DMS53 (cell line): Measurements from ENCODE around the gene RASA1.
"Not testable (repeated sequence)": the region's sequence is repeated elsewhere in the genome, so short reads cannot be mapped to it uniquely, and the experiment has no call there.

Source experiments
- DNase-seq: peaks from one replicate; lab custom pipeline; 2025; lab: John Stamatoyannopoulos, UW

RASA1 gene

DNA sequence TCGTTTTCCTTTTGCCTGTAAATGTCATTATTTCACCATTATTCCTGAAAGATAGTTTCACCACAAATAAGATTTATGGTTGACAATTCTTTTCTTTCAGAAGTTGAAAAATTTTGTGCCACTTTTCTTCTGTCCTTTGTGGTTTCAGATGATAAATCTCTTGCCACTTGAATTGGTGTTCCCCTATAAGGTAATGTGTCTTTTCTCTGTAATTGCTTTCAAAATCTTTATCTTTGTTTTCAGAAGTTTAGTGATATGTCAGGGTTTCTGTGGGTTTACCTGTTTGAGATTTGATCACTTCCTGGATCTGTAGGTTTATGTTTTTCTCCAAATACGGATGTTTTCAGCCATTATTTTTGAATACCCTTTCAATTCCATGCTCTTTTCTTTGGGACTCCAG lies 14.6 kb downstream of the RASA1 start:
- no peak for DNase-seq

DNA sequence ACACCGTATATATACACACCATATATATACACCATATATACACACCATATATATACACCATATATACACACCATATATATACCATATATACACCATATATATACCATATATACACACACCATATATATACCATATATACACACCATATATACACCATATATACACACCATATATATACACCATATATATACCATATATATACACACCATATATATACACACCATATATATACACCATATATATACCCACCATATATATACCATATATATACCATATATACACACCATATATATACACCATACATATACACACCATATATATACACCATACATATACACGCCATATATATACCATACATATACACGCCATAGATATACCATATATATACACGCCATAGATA lies 19.6 kb downstream of the RASA1 start:
- not testable (repeated sequence) for DNase-seq

DNA sequence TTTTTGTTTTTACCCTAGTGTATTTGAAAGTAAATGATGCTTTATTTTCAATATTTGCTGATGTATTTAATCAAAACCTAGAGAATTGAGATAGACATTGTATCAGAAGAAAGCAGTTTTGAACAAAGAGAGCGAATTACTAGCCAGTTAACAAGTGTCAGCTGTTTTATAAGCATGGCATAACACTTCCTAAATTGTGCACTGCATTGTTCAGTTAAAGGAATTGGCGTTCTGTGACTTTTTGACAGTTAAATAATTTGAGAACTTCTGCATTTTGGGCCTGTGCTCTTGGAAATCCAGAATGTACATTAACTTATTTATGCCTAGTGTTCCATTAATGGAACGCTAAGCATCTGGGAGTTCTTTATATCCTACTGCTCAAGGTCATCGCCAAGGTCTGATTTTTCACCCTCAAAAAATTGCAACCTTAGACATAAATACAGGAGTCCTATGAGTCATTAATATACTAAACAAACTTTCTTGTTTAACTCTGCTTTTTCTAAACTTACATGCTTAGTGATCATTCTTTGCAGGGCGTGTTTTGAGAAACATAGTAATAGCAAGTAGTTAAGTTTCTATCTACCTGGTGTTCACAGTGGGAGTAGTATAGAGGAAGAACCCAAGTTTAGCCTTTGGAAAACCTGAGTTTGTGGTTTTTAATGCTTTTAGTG lies 31.1 kb downstream of the RASA1 start:
- no peak for DNase-seq

DNA sequence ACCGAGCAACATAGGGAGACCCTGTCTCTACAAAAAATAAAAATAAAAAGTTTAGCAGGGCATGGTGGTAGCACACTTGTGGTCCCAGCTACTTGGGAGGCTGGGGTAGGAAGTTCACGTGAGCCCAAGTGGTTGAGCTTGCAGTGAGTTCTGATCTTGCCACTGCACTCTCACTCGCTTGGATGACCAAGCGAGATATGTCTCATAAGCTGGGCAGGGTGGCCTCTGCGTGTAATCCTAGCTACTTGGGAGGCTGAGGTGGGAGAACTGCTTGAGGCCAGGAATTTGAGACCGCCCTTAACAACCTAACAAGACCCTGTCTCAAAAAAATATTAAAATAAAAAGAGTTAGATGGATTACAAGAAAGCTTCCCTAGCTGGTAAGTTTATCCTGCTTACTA lies 32.5 kb downstream of the RASA1 start:
- DNase-seq: no peak

DNA sequence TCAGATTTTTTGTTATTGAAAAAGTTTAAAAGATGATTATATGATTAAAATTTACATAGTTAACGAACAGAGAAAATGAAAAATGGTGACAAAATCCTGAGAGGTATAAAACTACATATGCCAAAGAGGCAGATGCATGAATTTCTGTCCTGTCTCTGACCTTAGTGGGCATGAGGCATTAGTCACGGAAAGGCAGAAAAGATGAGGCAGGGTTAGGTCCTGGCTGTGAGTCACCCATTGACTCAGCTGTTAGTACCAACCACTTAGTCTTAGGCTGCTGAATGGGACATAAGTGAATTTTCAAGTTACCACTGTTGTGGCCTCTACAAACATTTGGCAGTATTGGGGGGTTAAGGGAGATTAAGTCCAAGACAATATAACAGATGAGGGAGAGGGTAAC lies 33.1 kb downstream of the RASA1 start:
- peak; percentile 88 for DNase-seq

DNA sequence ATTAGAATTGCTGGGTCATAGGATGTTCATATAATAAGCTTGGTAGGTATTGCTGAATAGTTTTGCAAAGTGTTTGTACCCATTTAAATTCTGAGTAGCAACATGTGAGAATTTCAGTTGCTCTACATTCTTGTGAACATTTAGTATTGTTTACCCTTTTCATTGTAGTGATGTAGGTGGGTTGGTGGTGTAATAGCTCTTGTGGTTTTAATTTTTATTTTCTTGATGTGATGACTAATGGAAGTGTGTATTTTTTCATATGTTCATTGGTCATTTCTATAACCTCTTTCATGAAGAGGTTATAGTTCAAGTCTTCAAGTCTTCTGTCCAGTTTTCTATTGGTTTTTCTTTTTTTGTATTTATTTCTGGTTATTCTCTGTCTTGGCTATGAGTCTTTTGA lies 34.4 kb downstream of the RASA1 start:
- no peak for DNase-seq

DNA sequence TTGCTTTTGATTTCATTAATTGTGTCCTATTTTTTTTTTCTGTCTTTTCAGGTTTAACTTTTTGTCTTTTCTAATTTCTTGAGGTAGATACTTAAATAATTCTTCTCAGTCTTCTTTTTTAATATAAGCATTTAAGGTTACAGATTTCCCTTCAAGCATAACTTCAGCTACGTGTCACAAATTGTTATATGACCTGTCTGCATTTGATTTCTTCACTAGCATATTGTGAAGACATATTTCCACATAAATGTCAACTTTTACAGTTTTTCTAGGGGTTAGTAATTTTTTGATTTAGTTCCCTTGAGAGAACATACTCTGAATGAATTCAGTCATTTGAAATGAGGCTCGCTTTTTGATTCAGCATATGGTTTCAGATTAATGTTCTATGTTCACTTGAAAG lies 35.6 kb downstream of the RASA1 start:
- DNase-seq: no peak

DNA sequence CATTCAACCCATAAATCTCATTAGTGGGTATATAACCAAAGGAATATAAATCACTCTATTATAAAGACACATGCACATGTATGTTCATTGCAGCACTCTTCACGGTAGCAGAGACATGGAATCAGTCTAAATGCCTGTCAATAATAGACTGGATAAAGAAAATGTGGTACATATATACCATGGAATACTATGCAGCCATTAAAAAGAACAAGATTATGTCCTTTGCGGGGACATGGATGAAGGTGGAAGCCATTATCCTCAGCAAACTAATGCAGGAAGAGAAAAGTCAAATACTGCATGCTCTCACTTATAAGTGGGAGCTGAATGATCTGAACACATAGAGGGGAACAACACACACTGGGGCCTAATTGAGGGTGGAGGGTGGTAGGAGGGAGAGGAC lies 38.4 kb downstream of the RASA1 start:
- not testable (repeated sequence) for DNase-seq

DNA sequence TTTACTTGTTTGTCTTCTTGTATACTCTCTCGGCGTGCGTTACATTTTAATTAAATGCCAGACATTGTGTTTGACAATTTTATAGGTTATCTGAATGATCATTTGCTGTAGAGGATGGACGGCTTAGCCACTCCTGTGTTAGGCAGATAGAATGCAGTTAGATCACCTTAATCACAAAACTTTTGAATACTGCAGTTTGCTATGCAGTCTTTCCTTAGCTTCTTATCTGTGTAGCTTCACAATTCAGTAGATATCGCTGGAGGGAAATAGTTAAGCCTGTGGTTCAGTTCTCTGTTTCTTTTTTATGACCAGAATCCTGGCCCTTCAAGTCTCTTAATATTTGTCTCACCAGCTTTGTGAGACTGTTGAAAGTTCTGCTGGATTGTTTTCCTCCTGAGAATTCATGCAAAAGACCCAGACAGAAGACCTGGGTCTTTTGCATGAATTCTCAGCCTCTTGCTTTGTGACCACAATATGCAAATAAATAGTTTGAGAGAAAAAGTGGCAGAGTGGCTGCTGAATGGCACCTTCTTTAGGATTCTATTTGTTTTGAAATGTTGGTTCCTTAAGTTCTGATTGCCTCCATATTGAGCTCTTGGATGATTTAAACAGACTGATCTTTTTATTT lies 40.2 kb downstream of the RASA1 start:
- DNase-seq: no peak

DNA sequence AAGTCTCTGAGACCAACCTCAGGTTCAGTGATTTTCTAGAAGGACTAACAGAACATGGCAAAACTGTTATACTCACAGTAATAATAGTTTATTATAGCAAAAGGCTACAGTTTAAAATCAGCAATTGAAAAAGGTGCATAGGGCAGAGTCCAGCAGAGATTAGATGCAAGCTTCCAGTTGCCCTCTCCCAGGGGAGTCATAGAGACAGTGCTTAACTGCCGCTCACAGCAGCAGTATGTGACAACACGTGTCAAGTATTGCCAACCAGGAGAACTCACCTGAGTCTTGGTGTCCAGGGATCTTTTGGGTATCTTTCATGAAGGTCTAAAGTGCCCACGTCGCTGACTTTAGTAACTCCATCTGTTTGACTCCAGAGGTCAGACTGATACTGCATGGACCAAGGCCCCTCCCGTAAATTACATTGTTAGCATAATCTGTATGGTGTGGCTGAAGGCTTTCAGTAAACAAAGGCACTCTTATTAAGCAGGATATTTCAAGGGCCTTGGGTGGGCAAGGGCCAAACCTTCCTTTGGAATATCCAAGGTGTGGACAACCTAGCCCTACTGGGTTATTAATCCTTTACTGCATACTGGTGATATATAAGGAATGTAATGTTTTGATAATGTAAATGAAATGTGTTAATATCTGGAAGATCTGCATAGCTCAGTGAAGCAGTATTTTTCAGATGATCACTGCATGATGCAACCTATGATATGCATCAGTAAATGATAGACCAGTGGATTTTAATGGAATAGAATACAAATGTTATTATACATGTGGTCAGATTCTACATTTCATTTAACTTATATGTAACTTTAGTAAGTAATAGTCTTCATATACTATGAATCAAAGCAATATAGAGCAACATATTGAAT lies 44.0 kb downstream of the RASA1 start:
- DNase-seq: no peak

DNA sequence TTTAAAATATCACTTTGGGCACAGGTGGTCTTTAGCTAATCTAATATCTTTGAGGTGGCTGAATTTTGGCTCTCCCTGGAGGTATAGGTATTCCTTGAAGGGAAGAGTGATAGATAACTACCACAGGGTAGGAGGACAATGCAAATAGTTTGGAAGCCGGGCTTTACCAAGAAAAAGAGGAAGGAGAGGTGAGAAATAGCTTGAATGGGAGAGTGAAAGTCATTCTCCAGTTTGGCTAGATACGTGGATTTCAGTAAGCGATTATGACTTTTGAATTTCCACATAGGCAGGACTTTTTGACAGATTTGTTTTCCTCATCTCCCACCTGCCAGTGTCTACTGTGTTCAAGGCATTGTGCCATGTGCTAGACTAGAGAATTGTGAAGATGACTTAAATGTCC lies 45.5 kb downstream of the RASA1 start:
- no peak for DNase-seq

DNA sequence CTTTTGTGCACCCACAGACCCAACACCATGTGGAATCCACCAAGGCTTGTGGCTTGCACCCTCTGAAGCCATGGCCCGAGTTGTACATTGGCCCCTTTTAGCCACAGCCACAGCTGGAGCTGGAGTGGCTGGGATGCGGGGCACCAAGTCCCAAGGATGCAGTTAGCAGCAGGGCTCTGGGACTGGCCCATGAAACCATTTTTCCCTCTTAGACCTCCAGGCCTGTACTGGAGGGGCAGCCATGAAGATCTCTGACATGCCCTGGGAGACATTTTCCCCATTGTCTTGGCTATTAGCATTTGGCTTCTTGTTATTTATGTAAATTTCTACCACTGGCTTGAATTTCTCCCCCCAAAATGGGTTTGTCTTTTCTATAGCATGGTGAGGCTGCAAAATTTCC lies 51.8 kb downstream of the RASA1 start:
- DNase-seq: no peak

DNA sequence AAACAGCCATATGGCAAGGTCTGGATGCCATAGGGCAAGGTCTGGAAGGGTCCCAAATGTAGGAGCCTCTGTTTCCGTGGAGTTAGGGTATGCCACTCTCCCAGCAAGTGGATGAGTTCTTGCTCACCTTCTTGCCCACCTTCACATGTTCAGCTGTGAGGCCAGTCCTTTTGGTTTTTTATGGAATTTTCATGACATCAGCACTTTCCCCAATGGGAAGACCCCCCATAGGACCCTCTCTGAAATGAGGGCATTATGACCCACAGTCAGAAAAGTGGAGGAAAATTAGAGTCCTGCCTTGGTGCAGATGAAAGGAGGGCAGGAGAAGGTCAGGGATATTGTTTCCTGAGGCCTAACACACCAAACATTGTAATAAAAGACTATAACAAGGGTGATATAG lies 53.9 kb downstream of the RASA1 start:
- DNase-seq: no peak

DNA sequence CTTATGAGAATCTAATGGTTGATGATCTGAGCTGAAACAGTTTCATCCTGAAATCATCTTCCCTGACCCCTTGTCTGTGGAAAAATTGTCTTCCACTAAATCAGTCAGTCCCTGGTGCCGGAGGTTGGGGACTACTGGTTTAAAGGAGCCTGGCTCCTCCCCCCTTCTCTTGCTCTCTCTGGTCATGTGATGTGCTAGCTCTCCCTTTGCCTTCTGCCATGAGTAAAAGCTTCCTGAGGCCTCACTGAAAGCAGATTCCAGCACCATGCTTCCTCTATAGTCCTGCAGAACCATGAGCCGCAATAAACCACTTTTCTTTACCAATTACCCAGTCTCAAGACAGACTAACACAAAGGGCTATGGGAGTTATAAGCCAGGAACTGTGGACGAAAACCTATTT lies 54.7 kb downstream of the RASA1 start:
- no peak for DNase-seq

DNA sequence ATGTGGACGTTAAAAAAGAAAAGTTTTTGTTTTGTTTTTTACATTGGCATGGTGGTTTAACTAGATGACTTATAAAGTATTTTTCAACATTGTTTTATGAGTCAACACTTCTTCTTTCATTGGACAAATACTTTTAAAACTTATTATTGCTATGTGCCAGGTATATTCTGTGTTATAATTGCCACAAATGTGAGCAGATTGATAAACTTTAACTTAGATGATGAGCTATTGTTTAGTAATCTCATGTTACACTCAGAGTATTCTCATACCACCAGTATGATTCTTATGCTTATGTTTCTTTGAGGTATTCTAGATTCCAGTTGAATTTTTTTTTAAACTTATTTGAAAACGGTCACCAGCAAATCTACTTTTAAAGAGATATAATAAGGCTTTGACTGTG lies 60.3 kb downstream of the RASA1 start:
- DNase-seq: no peak

DNA sequence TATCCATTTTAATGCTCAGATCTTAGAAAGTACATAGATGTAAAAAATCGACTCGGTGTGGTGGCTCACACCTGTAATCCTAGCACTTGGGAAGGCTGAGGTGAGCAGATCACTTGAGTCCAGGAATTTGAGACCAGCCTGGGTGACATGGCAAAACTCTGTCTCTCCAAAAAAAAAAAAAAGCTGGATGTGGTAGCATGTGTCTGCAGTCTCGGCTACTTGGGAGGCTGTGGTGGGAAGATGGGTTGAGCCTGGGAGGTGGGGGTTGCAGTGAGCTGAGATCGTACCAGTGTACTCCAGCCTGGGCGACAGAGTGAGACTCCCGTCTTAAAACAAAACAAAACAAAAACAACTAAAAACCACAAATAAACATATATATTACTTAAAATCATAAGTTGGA lies 61.4 kb downstream of the RASA1 start:
- no peak for DNase-seq

DNA sequence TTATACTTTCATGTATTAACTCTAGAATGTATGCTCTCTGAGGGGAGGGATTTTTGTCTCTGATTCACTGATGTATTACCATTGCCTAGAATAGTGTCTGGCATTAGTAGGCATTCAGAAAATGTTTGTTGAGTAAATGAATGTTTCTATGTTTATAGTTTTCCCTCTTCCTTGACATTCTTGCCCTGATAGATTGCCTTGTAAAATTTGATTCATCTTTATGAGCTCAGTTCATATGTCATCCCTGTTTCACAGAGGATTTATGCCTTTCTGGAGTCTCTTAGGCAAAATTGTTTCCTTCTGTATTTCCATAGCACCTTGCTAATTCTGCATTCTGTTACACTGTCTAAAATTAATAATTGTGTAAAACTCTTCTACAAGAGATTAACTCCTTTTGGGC lies 72.3 kb downstream of the RASA1 start:
- no peak for DNase-seq

DNA sequence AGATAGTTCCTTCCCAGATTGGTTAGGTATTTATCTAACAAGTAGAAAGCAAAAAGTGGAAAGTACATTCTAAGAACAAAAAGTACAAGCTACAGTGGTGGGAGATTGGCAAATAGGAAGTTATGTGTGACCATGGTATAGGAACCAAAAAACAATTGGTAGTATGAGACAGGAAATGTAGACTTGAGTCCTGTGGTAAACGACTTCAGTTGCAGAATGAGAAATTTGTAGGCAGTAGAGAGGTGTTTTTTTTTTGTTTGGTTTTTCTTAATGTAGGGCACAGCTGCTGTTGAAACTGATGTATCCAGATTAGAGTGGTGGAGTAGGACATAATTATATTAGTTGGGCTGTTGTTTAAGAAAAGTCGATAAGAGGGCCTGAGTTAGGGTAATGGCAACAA lies 73.0 kb downstream of the RASA1 start:
- no peak for DNase-seq

DNA sequence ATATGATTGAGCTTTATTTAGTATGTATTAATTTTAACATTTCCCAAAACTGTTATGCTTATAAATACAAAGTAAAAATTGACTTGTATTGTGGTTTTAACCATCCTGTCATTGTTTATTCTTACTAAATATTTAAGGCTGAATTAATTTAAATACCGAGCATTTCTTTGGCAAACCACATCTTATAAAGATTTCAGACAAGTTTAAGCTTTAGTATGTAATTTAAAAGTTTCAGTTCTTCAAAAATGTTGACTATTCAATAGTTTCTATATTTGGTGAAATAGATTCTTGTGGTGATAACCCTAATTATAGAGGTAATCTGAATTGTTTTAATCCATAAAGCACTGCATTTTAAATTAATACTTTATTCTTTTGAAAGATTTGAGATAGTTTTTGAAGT lies 79.6 kb downstream of the RASA1 start:
- no peak for DNase-seq

DNA sequence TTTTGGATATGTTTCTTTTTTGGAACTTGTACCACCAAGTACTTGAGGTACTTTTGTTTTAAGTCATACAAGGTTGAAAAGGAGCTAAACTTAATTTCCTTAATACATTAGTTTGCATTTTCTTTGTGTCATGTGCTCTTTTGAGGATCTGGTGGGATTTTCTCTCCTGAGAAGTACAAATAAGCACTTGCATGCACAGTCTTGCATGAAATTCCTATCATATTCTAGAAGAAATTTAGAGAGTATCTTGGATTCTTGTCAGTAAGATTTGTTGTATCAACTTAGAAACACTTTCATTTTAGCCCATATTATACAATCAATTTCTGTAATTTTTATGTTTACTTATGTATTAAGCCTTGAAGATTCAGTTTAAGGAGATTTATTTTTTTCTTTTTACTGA lies 80.2 kb downstream of the RASA1 start:
- DNase-seq: no peak

DNA sequence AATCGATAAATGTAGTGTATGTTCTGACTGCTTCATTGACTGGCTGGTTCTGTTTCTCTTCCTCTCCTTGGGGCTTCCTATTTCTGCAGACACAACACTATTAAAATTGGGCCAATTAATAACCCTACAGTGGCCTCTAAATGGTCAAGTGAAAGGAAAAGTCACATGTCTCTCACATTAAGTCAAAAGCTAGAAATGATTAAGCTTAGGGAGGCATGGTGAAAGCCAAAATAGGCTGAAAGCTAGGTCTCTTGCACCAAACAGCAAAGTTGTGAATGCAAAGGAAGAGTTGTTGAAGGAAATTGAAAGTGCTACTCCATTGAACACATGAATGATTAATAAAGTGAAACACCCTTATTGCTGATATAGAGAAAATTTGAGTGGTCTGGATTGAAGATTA lies 86.8 kb downstream of the RASA1 start:
- no peak for DNase-seq

DNA sequence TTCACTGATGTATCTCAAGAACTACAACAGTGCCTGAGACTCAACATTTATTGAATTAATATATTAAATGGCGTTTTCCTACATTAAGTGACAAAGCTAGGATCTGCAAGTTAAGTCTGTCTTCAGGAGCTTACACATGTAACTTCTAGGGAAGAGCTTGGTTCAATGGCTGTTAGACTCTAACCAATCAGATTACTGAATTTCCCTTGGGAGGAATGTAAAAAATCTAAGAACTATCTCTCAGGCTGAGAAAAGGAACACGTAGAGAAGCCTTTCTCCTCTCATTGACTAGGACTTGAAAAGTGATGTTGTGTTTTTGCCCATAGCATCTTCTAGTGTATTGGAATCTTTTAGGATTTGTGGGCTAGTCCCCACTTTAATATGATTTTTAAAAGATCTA lies 91.4 kb downstream of the RASA1 start:
- DNase-seq: no peak

DNA sequence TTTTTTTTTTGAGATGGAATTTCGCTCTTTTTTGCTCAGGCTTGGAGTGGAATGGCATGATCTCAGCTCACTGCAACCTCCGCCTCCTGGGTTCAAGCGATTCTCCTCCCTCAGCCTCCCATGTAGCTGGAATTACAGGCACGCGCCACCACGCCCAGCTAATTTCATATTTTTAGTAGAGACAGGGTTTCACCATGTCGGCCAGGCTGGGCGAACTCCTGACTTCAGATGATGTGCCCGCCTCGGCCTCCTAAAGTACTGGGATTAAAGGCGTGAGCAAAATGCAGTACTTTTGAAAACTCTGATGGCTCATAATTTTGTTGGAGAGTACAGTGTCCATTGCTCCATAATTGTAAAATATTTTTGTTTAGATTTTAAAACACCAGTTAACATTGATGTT lies 92.4 kb downstream of the RASA1 start:
- DNase-seq: no peak
